ENCODE measurements around the gene BARHL2. TPM values are rescaled to one million over a fixed set of nuclear protein-coding genes. Genes with fewer than 3 reads are reported as not detected.

Gene BARHL2
- total and polyA plus RNA-seq, 4 donors: not detected

- no peaks in the 10 kb centered on the region for H3K36me3 ChIP-seq (ENCODE audit: control insufficient read depth in 4 of 4, insufficient read depth in 4 of 4, low read length in 4 of 4)
- no peak for TF ChIP-seq CTCF (IDR thresholded peaks at IDR 0.05; ENCODE audit: control extremely low read depth, extremely low read depth)
- H3K27me3 ChIP-seq (ENCODE audit: control insufficient read depth in 3 of 3, insufficient read depth in 3 of 3, low read length in 2 of 3): peaks cover 29 to 98% (median 96%) of the 10 kb centered on the region in 3 donors
- no peak overlapping the region for H3K4me3 ChIP-seq
- H3K9me3 ChIP-seq (ENCODE audit: control insufficient read depth in 4 of 4, insufficient read depth in 3 of 4, low read length in 3 of 4): peaks cover 0 to 26% (median 0%) of the 10 kb centered on the region in 4 donors
- DNase-seq: no peak
- ATAC-seq (ENCODE audit: insufficient read depth, low FRiP score): no peak
- WGBS, 2 donors: 11 to 12% methylated on average over 25 of the region's 25 CpGs
- H3K9ac ChIP-seq (ENCODE audit: insufficient read depth in 1 of 2, low read length in 2 of 2): no peak overlapping the region
- no peak overlapping the region for H3K27ac ChIP-seq (ENCODE audit: low read depth in 1 of 2, low read length in 1 of 2)
- peaks cover 4 to 35% (median 10%) of the 10 kb centered on the region in 5 donors for H3K4me1 ChIP-seq (ENCODE audit: control insufficient read depth in 5 of 5, insufficient read depth in 5 of 5, low read length in 5 of 5)
Measured at GRCh38 chr1:90728502-90729287, 11.6 kb upstream of the BARHL2 start.

GRCh38 chr1:90727917-90728501 is 10.9 kb upstream of the BARHL2 start:
- Histone ChIP-seq H3K27me3 (ENCODE audit: control insufficient read depth in 3 of 3, insufficient read depth in 3 of 3, low read length in 2 of 3) (peaks cover 28 to 98% (median 96%) of the 10 kb centered on the region in 3 donors), H3K4me1 (ENCODE audit: control insufficient read depth in 5 of 5, insufficient read depth in 5 of 5, low read length in 5 of 5) (peaks cover 4 to 35% (median 10%) of the 10 kb centered on the region in 5 donors)

GRCh38 chr1:90726986-90727480 is 9.9 kb upstream of the BARHL2 start:
- Histone ChIP-seq H3K27ac (ENCODE audit: low read depth in 1 of 2, low read length in 1 of 2) (no peak overlapping the region), H3K4me3 (no peak overlapping the region), H3K9me3 (ENCODE audit: control insufficient read depth in 4 of 4, insufficient read depth in 3 of 4, low read length in 3 of 4) (peaks cover 0 to 27% (median 0%) of the 10 kb centered on the region in 4 donors), H3K27me3 (ENCODE audit: control insufficient read depth in 3 of 3, insufficient read depth in 3 of 3, low read length in 2 of 3) (peaks cover 29 to 98% (median 96%) of the 10 kb centered on the region in 3 donors), H3K4me1 (ENCODE audit: control insufficient read depth in 5 of 5, insufficient read depth in 5 of 5, low read length in 5 of 5) (peaks cover 4 to 35% (median 10%) of the 10 kb centered on the region in 5 donors), H3K9ac (ENCODE audit: insufficient read depth in 1 of 2, low read length in 2 of 2) (no peak overlapping the region), H3K36me3 (ENCODE audit: control insufficient read depth in 4 of 4, insufficient read depth in 4 of 4, low read length in 4 of 4) (no peaks in the 10 kb centered on the region)
- DNase-seq: no peak
- ATAC-seq (ENCODE audit: insufficient read depth, low FRiP score): no peak
- 9 to 16% methylated on average over 25 of the region's 25 CpGs for WGBS, 2 donors
- no peak for TF ChIP-seq CTCF (IDR thresholded peaks at IDR 0.05; ENCODE audit: control extremely low read depth, extremely low read depth)

More at GRCh38 chr1:90727917-90728501, 10.9 kb upstream of the BARHL2 start:
- Histone ChIP-seq H3K9ac (ENCODE audit: insufficient read depth in 1 of 2, low read length in 2 of 2) (no peak overlapping the region), H3K9me3 (ENCODE audit: control insufficient read depth in 4 of 4, insufficient read depth in 3 of 4, low read length in 3 of 4) (peaks cover 0 to 27% (median 0%) of the 10 kb centered on the region in 4 donors), H3K27ac (ENCODE audit: low read depth in 1 of 2, low read length in 1 of 2) (no peak overlapping the region), H3K4me3 (no peak overlapping the region), H3K36me3 (ENCODE audit: control insufficient read depth in 4 of 4, insufficient read depth in 4 of 4, low read length in 4 of 4) (no peaks in the 10 kb centered on the region)
- no peak for TF ChIP-seq CTCF (IDR thresholded peaks at IDR 0.05; ENCODE audit: control extremely low read depth, extremely low read depth)
- no peak for ATAC-seq (ENCODE audit: insufficient read depth, low FRiP score)
- 22% methylated on average over 5 of the region's 5 CpGs for WGBS, 2 donors
- DNase-seq: no peak
